K562 (cell line): Measurements from ENCODE around the gene GLB1L2. TPM values are rescaled to one million over a fixed set of nuclear protein-coding genes. Genes with fewer than 3 reads are reported as not detected.

ENCODE experiments used
- ATAC-seq: fragments of 200-7000 bp; cut with Tn5 transposase; 3 replicates; pipeline ENCODE4 v1.9.1; 2020; ENCODE audit warnings: moderate library complexity
- BruUV-seq: library from RNA; stranded (reverse); fragments of 400-500 nt; replicated peaks from 2 replicates; lab custom pipeline; 2021; lab: Mats Ljungman, UMichigan
- CTCF ChIA-PET: fragments of 300-600 bp; formaldehyde crosslinking; extraction: SDS; loops from one replicate; lab custom pipeline; 2021; ENCODE audit warnings: low intra/inter-chr PET ratio; lab: Yijun Ruan, JAX
- POLR2A ChIA-PET: fragments of 300-600, 350-650 bp; sonication (Branson Sonifier 250); formaldehyde crosslinking; extraction: SDS; loops from one replicate; lab custom pipeline; 2021; ENCODE audit warnings: antibody characterized with exemption, inconsistent platforms; lab: Yijun Ruan, JAX
- DNase-seq, 4 experiments: peaks; one replicate each; pipeline versions ENCODE4 v3.0.0 to v3.0.0-alpha.2; 2011 to 2018; ENCODE audit warnings: low spot score in 3 of 4, mixed read lengths in 3 of 4; ENCODE audit errors: extremely low read depth in 1 of 4
- FAIRE-seq: peaks from 2 replicates; lab custom pipeline; 2011; peaks lifted over from hg19 to GRCh38; lab: Jason Lieb, UNC
- H2AFZ ChIP-seq: 2 replicates; pipeline ENCODE4 v1.6.0; 2011; ENCODE audit warnings: low read depth, low read length, control low read depth, inconsistent platforms
- H3K27ac ChIP-seq: fragments of 200-600 bp; 3 replicates; pipeline ENCODE4 v1.8.0; 2011; ENCODE audit warnings: low read depth, mild to moderate bottlenecking, control low read depth, inconsistent platforms, low read length, moderate library complexity, mixed read lengths; ENCODE audit errors: extremely low read depth
- H3K27me3 ChIP-seq, 2 experiments: fragments of 300-600 bp in 1 of 2; 2 replicates in 1 of 2; 3 replicates in 1 of 2; pipeline versions ENCODE4 v1.6.0 to v1.8.0; 2011; ENCODE audit warnings: inconsistent platforms in 2 of 2, low read length in 2 of 2, mild to moderate bottlenecking in 1 of 2, mixed read lengths in 1 of 2, moderate library complexity in 1 of 2; ENCODE audit not compliant: control insufficient read depth in 2 of 2, insufficient read depth in 2 of 2
- H3K36me3 ChIP-seq: fragments of 300-600 bp; 3 replicates; pipeline ENCODE4 v1.8.0; 2011; ENCODE audit warnings: mild to moderate bottlenecking, low read length, inconsistent platforms; ENCODE audit not compliant: control insufficient read depth, insufficient read depth
- H3K4me1 ChIP-seq, 2 experiments: fragments of 200-600 bp in 1 of 2; replicated peaks in 1 of 2; 2 replicates in 1 of 2; 3 replicates in 1 of 2; pipeline versions ENCODE4 v1.5.1 to v1.8.0; 2011; ENCODE audit warnings: inconsistent platforms in 2 of 2, low read length in 2 of 2, mild to moderate bottlenecking in 1 of 2, mixed read lengths in 1 of 2, moderate library complexity in 1 of 2; ENCODE audit not compliant: control insufficient read depth in 2 of 2, insufficient read depth in 2 of 2
- H3K4me2 ChIP-seq: 2 replicates; pipeline ENCODE4 v1.6.1; 2011; ENCODE audit warnings: low read length, control low read depth, inconsistent platforms, mixed read lengths; ENCODE audit not compliant: insufficient read depth
- H3K4me3 ChIP-seq: fragments of 200-600 bp; sonication (generic), shearing (Covaris generic); 2 replicates; pipeline ENCODE4 v1.5.1; 2016; ENCODE audit warnings: control low read depth, inconsistent platforms
- H3K79me2 ChIP-seq: fragments of 200-600 bp; 3 replicates; pipeline ENCODE4 v1.8.0; 2011; ENCODE audit warnings: low read length, inconsistent platforms; ENCODE audit not compliant: control insufficient read depth, insufficient read depth
- H3K9ac ChIP-seq, 2 experiments: 2 replicates each; pipeline versions ENCODE4 v1.6.0 to v1.6.1; 2011; ENCODE audit warnings: low read depth in 2 of 2, low read length in 2 of 2, control low read depth in 1 of 2, inconsistent platforms in 1 of 2, mild to moderate bottlenecking in 1 of 2, mixed read lengths in 1 of 2; ENCODE audit not compliant: insufficient read depth in 1 of 2
- H3K9me1 ChIP-seq: one replicate; pipeline ENCODE4 v1.6.0; 2011; ENCODE audit warnings: inconsistent platforms, mild to moderate bottlenecking, low read length, moderate library complexity; ENCODE audit not compliant: control insufficient read depth, insufficient read depth
- H3K9me3 ChIP-seq: replicated peaks from 2 replicates; pipeline ENCODE4 v1.5.1; 2011; ENCODE audit warnings: low read depth, low read length, inconsistent platforms; ENCODE audit not compliant: control insufficient read depth, insufficient read depth
- H4K20me1 ChIP-seq: replicated peaks from 2 replicates; pipeline ENCODE4 v1.6.1; 2011; ENCODE audit warnings: low read length, inconsistent platforms, mixed read lengths; ENCODE audit not compliant: control insufficient read depth, insufficient read depth
- BHLHE40 ChIP-seq: IDR thresholded peaks from 2 replicates; pipeline ENCODE4 v1.6.1; 2011; ENCODE audit warnings: low read length, improper control_type of control experiment
- CREB3 ChIP-seq: fragments of 450-650 bp; conservative IDR thresholded peaks from 2 replicates; pipeline ENCODE4 v1.6.1; 2016; ENCODE audit warnings: missing genetic modification characterization, low read depth, mild to moderate bottlenecking, missing compliant biosample characterization, moderate library complexity
- ESRRA ChIP-seq: fragments of 450-650 bp; IDR thresholded peaks from 2 replicates; pipeline ENCODE4 v1.6.1; 2014; ENCODE audit warnings: low read depth, mild to moderate bottlenecking, moderate library complexity, borderline replicate concordance
- FOXA1 ChIP-seq: fragments of 450-650 bp; IDR thresholded peaks from 2 replicates; pipeline ENCODE4 v1.6.1; 2016; ENCODE audit warnings: mild to moderate bottlenecking, borderline replicate concordance
- HDAC8 ChIP-seq: fragments of 450-650 bp; IDR thresholded peaks from 2 replicates; pipeline ENCODE4 v1.6.1; 2016; ENCODE audit warnings: mild to moderate bottlenecking, missing genetic modification characterization, moderate library complexity, missing compliant biosample characterization
- JUNB ChIP-seq: fragments of 450-650 bp; formaldehyde crosslinking; conservative IDR thresholded peaks from 2 replicates; pipeline ENCODE4 v1.4.0; 2020; ENCODE audit warnings: mild to moderate bottlenecking
- MAFF ChIP-seq: IDR thresholded peaks from 2 replicates; pipeline ENCODE4 v1.6.1; 2012; ENCODE audit warnings: low read length, improper control_type of control experiment
- PHF20 ChIP-seq: fragments of 450-650 bp; IDR thresholded peaks from 2 replicates; pipeline ENCODE4 v1.6.1; 2018; ENCODE audit not compliant: partially characterized antibody
- POLR2AphosphoS2 ChIP-seq: IDR thresholded peaks from 2 replicates; pipeline ENCODE4 v1.6.1; 2012; ENCODE audit warnings: low read length, improper control_type of control experiment
- SAFB2 ChIP-seq: fragments of 200-400 bp; formaldehyde crosslinking; IDR thresholded peaks from 2 replicates; pipeline ENCODE4 v1.6.1; 2018; ENCODE audit warnings: borderline replicate concordance, low read length, low read depth, moderate library complexity; ENCODE audit not compliant: severe bottlenecking
- SIX5 ChIP-seq, 2 experiments: IDR thresholded peaks; 2 replicates each; pipeline ENCODE4 v1.6.1; 2011; ENCODE audit warnings: low read length in 2 of 2, borderline replicate concordance in 1 of 2, low read depth in 1 of 2, mild to moderate bottlenecking in 1 of 2, moderate library complexity in 1 of 2; ENCODE audit not compliant: insufficient read depth in 1 of 2
- XRCC5 ChIP-seq: fragments of 200-400 bp; formaldehyde crosslinking; IDR thresholded peaks from 2 replicates; pipeline ENCODE4 v1.6.1; 2017; ENCODE audit warnings: low read depth, mild to moderate bottlenecking, low read length
- ZNF280B ChIP-seq: fragments of 250-450 bp; sonication (Bioruptor Pico); IDR thresholded peaks from 2 replicates; pipeline ENCODE4 v1.5.1; 2021; ENCODE audit warnings: mild to moderate bottlenecking
- ZNF431 ChIP-seq: sonication (generic); formaldehyde crosslinking; IDR thresholded peaks from 2 replicates; pipeline ENCODE4 v1.8.0; 2022; ENCODE audit warnings: mild to moderate bottlenecking, missing genetic modification reagents
- WGBS: fragments of 100-300 bp; shearing (Covaris generic); methylation state at CpG from one replicate; pipeline ENCODE4 v1.1.6; 2016; ENCODE audit warnings: low coverage, mixed read lengths; ENCODE audit not compliant: insufficient coverage; ENCODE audit errors: missing lambda C conversion rate; 5-methylcytosine and 5-hydroxymethylcytosine counted together
- in situ Hi-C: fragments of 300-500 bp; cut with MboI; formaldehyde crosslinking; loops from 4 replicates; pipeline ENCODE4 v1.15.0; 2018; ENCODE audit warnings: inconsistent platforms, mixed read lengths
- intact Hi-C: fragments of 100-400 bp; cut with micrococcal nuclease; formaldehyde crosslinking; loops from 2 replicates; pipeline ENCODE4 v1.14.2; 2022
- polyA plus RNA-seq, 8 experiments: library from polyadenylated mRNA; depleted of rRNA in 4 of 8; stranded (reverse) in 5 of 8; unstranded in 3 of 8; fragments of >200 nt; fragmentation: Nextera tagmentation in 2 of 8; fragmentation: Illumina TruSeq in 1 of 8; extraction: Ambion mirVana in 2 of 8; extraction: Trizol in 1 of 8; gene quantifications; 2 replicates each; pipeline versions ENCODE4 v1.2.1 to v1.2.3, GENCODE V29; 2011 to 2014; ENCODE audit warnings: inconsistent platforms in 1 of 8, missing spikeins in 1 of 8
- total RNA-seq, 7 experiments: library from RNA; depleted of rRNA in 6 of 7; stranded (reverse); fragments of >200 nt in 6 of 7; fragmentation: Illumina TruSeq in 2 of 7; extraction: Trizol in 2 of 7; gene quantifications; 2 replicates each; pipeline versions ENCODE4 v1.2.1 to v1.2.3, GENCODE V29; 2011 to 2021; ENCODE audit warnings: low replicate concordance in 1 of 7

GLB1L2 gene
- total and polyA plus RNA-seq, 9 of the 15 experiments (the other 6 are each of a cell fraction or from before 2014, with no cell fraction given): 0.84 to 21.4 (median 13.8) TPM

GRCh38 chr11:134413826-134414731 is 82.3 kb downstream of the GLB1L2 start (continued):
- TF ChIP-seq SAFB2 (no peak), POLR2AphosphoS2 (no peak), PHF20 (no peak), FOXA1 (no peak), BHLHE40 (no peak), MAFF (no peak)

- ATAC-seq: no peak
- Histone ChIP-seq H3K4me3 (no peak overlapping the region), H4K20me1 (peaks cover 19% of the 10 kb centered on the region), H3K9ac (no peak overlapping the region; a peak in 1 of 4 replicates), H3K4me1 (peaks cover 0 to 9% of the 10 kb centered on the region in 2 experiments; a peak in 1 of 5 replicates), H2AFZ (no peak overlapping the region), H3K27me3 (peaks cover 15 to 64% of the 10 kb centered on the region in 2 experiments), H3K27ac (no peak overlapping the region), H3K9me3 (no peaks in the 10 kb centered on the region), H3K9me1 (peaks cover 3% of the 10 kb centered on the region), H3K36me3 (no peaks in the 10 kb centered on the region), H3K79me2 (no peaks in the 10 kb centered on the region), H3K4me2 (no peak overlapping the region)
- CTCF ChIA-PET: no interaction called here
- DNase-seq: no peak
- BruUV-seq: no TSS peak
- WGBS: under 1% methylated on average over 17 of the region's 17 CpGs
- in situ Hi-C loops: no loop called here
- POLR2A ChIA-PET: no interaction called here
- no peak for FAIRE-seq
- intact Hi-C loops: no loop called here
- TF ChIP-seq JUNB (CRISPR knock-in tag): no peak
- no peak for TF ChIP-seq ZNF280B (CRISPR knock-in tag)
- TF ChIP-seq SIX5 (IDR thresholded peaks at IDR 0.05; ENCODE audit: borderline replicate concordance in 1 of 2, insufficient read depth in 1 of 2, low read depth in 1 of 2, low read length in 2 of 2): no peak
- TF ChIP-seq HDAC8 (tag): no peak
- TF ChIP-seq CREB3: no peak
- TF ChIP-seq ZNF431 (CRISPR knock-in tag): no peak
- no peak for TF ChIP-seq XRCC5
- TF ChIP-seq ESRRA: no peak
Measured at GRCh38 chr11:134414766-134415765, 83.3 kb downstream of the GLB1L2 start.
